ENCODE results near the gene SPOCK1. TPM values are rescaled to one million over a fixed set of nuclear protein-coding genes. Genes with fewer than 3 reads are reported as not detected.

Gene SPOCK1
- total RNA-seq, 1 experiment from 2014 or later = 10.9 TPM

DNA sequence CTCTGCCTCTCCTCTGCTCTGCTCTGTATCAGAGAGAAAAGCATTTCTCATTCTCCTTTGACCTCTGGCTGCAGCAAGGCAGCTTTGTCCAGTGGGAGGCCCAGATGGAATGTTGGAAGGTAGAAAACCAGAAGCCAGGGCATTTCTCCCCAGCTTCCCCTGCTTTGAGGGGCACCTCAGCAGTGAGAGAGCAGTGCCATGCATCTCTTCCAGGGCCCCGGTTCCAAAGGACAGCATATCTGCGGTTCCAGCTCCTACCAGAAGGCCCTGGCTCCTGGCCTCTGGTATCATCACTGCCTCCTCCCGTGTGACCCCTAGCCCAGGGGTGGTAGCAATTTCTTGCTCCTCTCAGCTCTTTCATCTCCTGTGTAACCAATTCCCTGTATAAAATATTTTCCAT lies 190.8 kb downstream of the SPOCK1 start:
- H4K8ac ChIP-seq (replicated peaks; ENCODE audit: insufficient read length, low read depth, low read length) = no peak overlapping the region
- no peak overlapping the region for H3K4ac ChIP-seq (ENCODE audit: low read depth, low read length)
- no peaks in the 10 kb centered on the region for H3K79me1 ChIP-seq (ENCODE audit: insufficient read depth, low read depth, low read length, poor library complexity, severe bottlenecking)
- no peak overlapping the region for H3K18ac ChIP-seq (ENCODE audit: insufficient read length, low read depth, low read length)
- H3T11ph ChIP-seq (ENCODE audit: low read length) = no peak overlapping the region
- H3K4me2 ChIP-seq (ENCODE audit: insufficient read depth, insufficient read length, low read length) = no peak overlapping the region
- no peaks in the 10 kb centered on the region for H4K20me1 ChIP-seq (ENCODE audit: control insufficient read depth, insufficient read depth, insufficient read length)
- no peak overlapping the region for H3K14ac ChIP-seq (ENCODE audit: insufficient read depth, low read length)
- H4K5ac ChIP-seq (ENCODE audit: insufficient read length, low read depth, low read length) = no peak overlapping the region
- no peak overlapping the region for H3K27ac ChIP-seq (ENCODE audit: insufficient read length, low read depth, low read length)
- no peak overlapping the region for H2BK5ac ChIP-seq (ENCODE audit: insufficient read length, low read length)
- H2BK12ac ChIP-seq (ENCODE audit: insufficient read length, low read depth, low read length) = no peak overlapping the region
- H3K9ac ChIP-seq (ENCODE audit: extremely low read depth, insufficient read length, low read length) = no peak overlapping the region
- Mint-ChIP-seq H3K4me1 (peaks cover 44 to 51% of the 10 kb centered on the region in 2 experiments), H3K27me3 (ENCODE audit: low read depth) (no peaks in the 10 kb centered on the region), H3K4me3 (no peak overlapping the region), H3K27ac (no peak overlapping the region; a peak in 1 of 7 replicates), H3K36me3 (ENCODE audit: insufficient read depth in 1 of 3, low read depth in 3 of 3) (no peaks in the 10 kb centered on the region), H3K9me3 (no peaks in the 10 kb centered on the region)
- H3K23me2 ChIP-seq (ENCODE audit: insufficient read length, low read depth, low read length, poor library complexity, severe bottlenecking) = no peaks in the 10 kb centered on the region
- no peaks in the 10 kb centered on the region for H3K79me2 ChIP-seq (ENCODE audit: insufficient read depth, low read length)
- no peak overlapping the region for H3K23ac ChIP-seq (ENCODE audit: insufficient read length, low read depth, low read length)
- peaks cover 7% of the 10 kb centered on the region; the same call in 1 of the 2 replicates for H3K4me1 ChIP-seq (ENCODE audit: insufficient read depth, low read length)
- H2BK15ac ChIP-seq (ENCODE audit: low read depth, low read length) = no peak overlapping the region
- no peaks in the 10 kb centered on the region for H3K9me3 ChIP-seq (ENCODE audit: control insufficient read depth, low read depth, low read length)
- H2BK20ac ChIP-seq (ENCODE audit: low read depth, low read length, poor library complexity, severe bottlenecking) = no peak overlapping the region
- no peak overlapping the region for H2BK120ac ChIP-seq (ENCODE audit: low read depth, low read length, poor library complexity, severe bottlenecking)
- DNase-seq = no peak
- TF ChIP-seq, protein P1, sequence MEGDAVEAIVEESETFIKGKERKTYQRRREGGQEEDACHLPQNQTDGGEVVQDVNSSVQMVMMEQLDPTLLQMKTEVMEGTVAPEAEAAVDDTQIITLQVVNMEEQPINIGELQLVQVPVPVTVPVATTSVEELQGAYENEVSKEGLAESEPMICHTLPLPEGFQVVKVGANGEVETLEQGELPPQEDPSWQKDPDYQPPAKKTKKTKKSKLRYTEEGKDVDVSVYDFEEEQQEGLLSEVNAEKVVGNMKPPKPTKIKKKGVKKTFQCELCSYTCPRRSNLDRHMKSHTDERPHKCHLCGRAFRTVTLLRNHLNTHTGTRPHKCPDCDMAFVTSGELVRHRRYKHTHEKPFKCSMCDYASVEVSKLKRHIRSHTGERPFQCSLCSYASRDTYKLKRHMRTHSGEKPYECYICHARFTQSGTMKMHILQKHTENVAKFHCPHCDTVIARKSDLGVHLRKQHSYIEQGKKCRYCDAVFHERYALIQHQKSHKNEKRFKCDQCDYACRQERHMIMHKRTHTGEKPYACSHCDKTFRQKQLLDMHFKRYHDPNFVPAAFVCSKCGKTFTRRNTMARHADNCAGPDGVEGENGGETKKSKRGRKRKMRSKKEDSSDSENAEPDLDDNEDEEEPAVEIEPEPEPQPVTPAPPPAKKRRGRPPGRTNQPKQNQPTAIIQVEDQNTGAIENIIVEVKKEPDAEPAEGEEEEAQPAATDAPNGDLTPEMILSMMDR (conservative IDR thresholded peaks at IDR 0.05) = no peak
- H4K91ac ChIP-seq (ENCODE audit: insufficient read length, low read depth, low read length) = no peak overlapping the region
- H3K27me3 ChIP-seq (ENCODE audit: insufficient read depth, low read length) = peaks cover 2% of the 10 kb centered on the region; the same call in 1 of the 2 replicates
- no peak overlapping the region for H3K56ac ChIP-seq (ENCODE audit: insufficient read length, low read depth, low read length)
- WGBS (ENCODE audit: extremely low coverage, insufficient read length, low lambda C conversion rate) = no CpG with 5 or more reads among the region's 3 CpGs
- H2AFZ ChIP-seq (ENCODE audit: low read length) = no peak overlapping the region
- H2AK5ac ChIP-seq (ENCODE audit: insufficient read length, low read length) = no peak overlapping the region

Measured in H9 (cell line).